GM12801 (cell line): ENCODE results near the gene NOL12.

Source experiments
- CTCF ChIP-seq: IDR thresholded peaks from one replicate; pipeline ENCODE4 v1.5.1; 2011; ENCODE audit warnings: control low read depth; ENCODE audit not compliant: insufficient read length; ENCODE audit errors: extremely low read depth

NOL12 gene

GRCh38 chr22:37686002-37686982, at the start of gene NOL12:
NOL12 (plus strand) TSS chr22:37686343; CDS start chr22:37686393, 50 bp downstream.
- TF ChIP-seq CTCF = no peak

- no peak for TF ChIP-seq CTCF
Observed at GRCh38 chr22:37636949-37637273, 49.2 kb upstream of the NOL12 start.

GRCh38 chr22:37638391-37639069, 47.6 kb upstream of the NOL12 start:
- TF ChIP-seq CTCF = no peak

- TF ChIP-seq CTCF = no peak
Observed at GRCh38 chr22:37639070-37639760, 46.9 kb upstream of the NOL12 start, which contains the start of gene SH3BP1. SH3BP1 (plus strand) TSS chr22:37639669; CDS start chr22:37639788, 119 bp downstream.

- no peak for TF ChIP-seq CTCF
Observed at GRCh38 chr22:37639771-37640590, 46.2 kb upstream of the NOL12 start.

GRCh38 chr22:37640591-37641560, 45.3 kb upstream of the NOL12 start:
- no peak for TF ChIP-seq CTCF
